K562 (cell line): ENCODE results near the gene TRMT44. TPM values are rescaled to one million over a fixed set of nuclear protein-coding genes. Genes with fewer than 3 reads are reported as not detected.

Experiments used
- ATAC-seq: fragments of 200-7000 bp; cut with Tn5 transposase; 3 replicates; pipeline ENCODE4 v1.9.1; 2020; ENCODE audit warnings: moderate library complexity
- BruUV-seq: library from RNA; stranded (reverse); fragments of 400-500 nt; replicated peaks from 2 replicates; lab custom pipeline; 2021; lab: Mats Ljungman, UMichigan
- CTCF ChIA-PET: fragments of 300-600 bp; formaldehyde crosslinking; extraction: SDS; loops from one replicate; lab custom pipeline; 2021; ENCODE audit warnings: low intra/inter-chr PET ratio; lab: Yijun Ruan, JAX
- POLR2A ChIA-PET: fragments of 300-600, 350-650 bp; sonication (Branson Sonifier 250); formaldehyde crosslinking; extraction: SDS; loops from one replicate; lab custom pipeline; 2021; ENCODE audit warnings: antibody characterized with exemption, inconsistent platforms; lab: Yijun Ruan, JAX
- DNase-seq, 4 experiments: peaks; one replicate each; pipeline versions ENCODE4 v3.0.0 to v3.0.0-alpha.2; 2011 to 2018; ENCODE audit warnings: low spot score in 3 of 4, mixed read lengths in 3 of 4; ENCODE audit errors: extremely low read depth in 1 of 4
- FAIRE-seq: peaks from 2 replicates; lab custom pipeline; 2011; peaks lifted over from hg19 to GRCh38; lab: Jason Lieb, UNC
- H2AFZ ChIP-seq: 2 replicates; pipeline ENCODE4 v1.6.0; 2011; ENCODE audit warnings: low read depth, low read length, control low read depth, inconsistent platforms
- H3K27ac ChIP-seq: fragments of 200-600 bp; 3 replicates; pipeline ENCODE4 v1.8.0; 2011; ENCODE audit warnings: low read depth, mild to moderate bottlenecking, control low read depth, inconsistent platforms, low read length, moderate library complexity, mixed read lengths; ENCODE audit errors: extremely low read depth
- H3K27me3 ChIP-seq, 2 experiments: fragments of 300-600 bp in 1 of 2; 2 replicates in 1 of 2; 3 replicates in 1 of 2; pipeline versions ENCODE4 v1.6.0 to v1.8.0; 2011; ENCODE audit warnings: inconsistent platforms in 2 of 2, low read length in 2 of 2, mild to moderate bottlenecking in 1 of 2, mixed read lengths in 1 of 2, moderate library complexity in 1 of 2; ENCODE audit not compliant: control insufficient read depth in 2 of 2, insufficient read depth in 2 of 2
- H3K36me3 ChIP-seq: fragments of 300-600 bp; 3 replicates; pipeline ENCODE4 v1.8.0; 2011; ENCODE audit warnings: mild to moderate bottlenecking, low read length, inconsistent platforms; ENCODE audit not compliant: control insufficient read depth, insufficient read depth
- H3K4me1 ChIP-seq, 2 experiments: fragments of 200-600 bp in 1 of 2; replicated peaks in 1 of 2; 2 replicates in 1 of 2; 3 replicates in 1 of 2; pipeline versions ENCODE4 v1.5.1 to v1.8.0; 2011; ENCODE audit warnings: inconsistent platforms in 2 of 2, low read length in 2 of 2, mild to moderate bottlenecking in 1 of 2, mixed read lengths in 1 of 2, moderate library complexity in 1 of 2; ENCODE audit not compliant: control insufficient read depth in 2 of 2, insufficient read depth in 2 of 2
- H3K4me2 ChIP-seq: 2 replicates; pipeline ENCODE4 v1.6.1; 2011; ENCODE audit warnings: low read length, control low read depth, inconsistent platforms, mixed read lengths; ENCODE audit not compliant: insufficient read depth
- H3K4me3 ChIP-seq: fragments of 200-600 bp; sonication (generic), shearing (Covaris generic); 2 replicates; pipeline ENCODE4 v1.5.1; 2016; ENCODE audit warnings: control low read depth, inconsistent platforms
- H3K79me2 ChIP-seq: fragments of 200-600 bp; 3 replicates; pipeline ENCODE4 v1.8.0; 2011; ENCODE audit warnings: low read length, inconsistent platforms; ENCODE audit not compliant: control insufficient read depth, insufficient read depth
- H3K9ac ChIP-seq, 2 experiments: 2 replicates each; pipeline versions ENCODE4 v1.6.0 to v1.6.1; 2011; ENCODE audit warnings: low read depth in 2 of 2, low read length in 2 of 2, control low read depth in 1 of 2, inconsistent platforms in 1 of 2, mild to moderate bottlenecking in 1 of 2, mixed read lengths in 1 of 2; ENCODE audit not compliant: insufficient read depth in 1 of 2
- H3K9me1 ChIP-seq: one replicate; pipeline ENCODE4 v1.6.0; 2011; ENCODE audit warnings: inconsistent platforms, mild to moderate bottlenecking, low read length, moderate library complexity; ENCODE audit not compliant: control insufficient read depth, insufficient read depth
- H3K9me3 ChIP-seq: replicated peaks from 2 replicates; pipeline ENCODE4 v1.5.1; 2011; ENCODE audit warnings: low read depth, low read length, inconsistent platforms; ENCODE audit not compliant: control insufficient read depth, insufficient read depth
- H4K20me1 ChIP-seq: replicated peaks from 2 replicates; pipeline ENCODE4 v1.6.1; 2011; ENCODE audit warnings: low read length, inconsistent platforms, mixed read lengths; ENCODE audit not compliant: control insufficient read depth, insufficient read depth
- CXXC5 ChIP-seq: fragments of 250-450 bp; sonication (Bioruptor Pico); IDR thresholded peaks from 2 replicates; pipeline ENCODE4 v1.8.0; 2022; ENCODE audit warnings: inconsistent platforms, mild to moderate bottlenecking, moderate library complexity
- HDAC2 ChIP-seq: fragments of 450-650 bp; IDR thresholded peaks from 2 replicates; pipeline ENCODE4 v1.6.1; 2016; ENCODE audit warnings: mild to moderate bottlenecking
- KAT7 ChIP-seq: sonication (generic); formaldehyde crosslinking; IDR thresholded peaks from 2 replicates; pipeline ENCODE4 v1.8.0; 2022; ENCODE audit warnings: missing genetic modification reagents, mild to moderate bottlenecking, borderline replicate concordance
- KDM1A ChIP-seq, 2 experiments: fragments of 450-650 bp; IDR thresholded peaks; 2 replicates each; pipeline ENCODE4 v1.6.1; 2016; ENCODE audit warnings: mild to moderate bottlenecking in 2 of 2
- NFRKB ChIP-seq: fragments of 450-650 bp; IDR thresholded peaks from 2 replicates; pipeline ENCODE4 v1.6.1; 2016; ENCODE audit warnings: low read depth
- RCOR1 ChIP-seq, 2 experiments: IDR thresholded peaks; 2 replicates each; pipeline ENCODE4 v1.6.1; 2012; ENCODE audit warnings: low read depth in 2 of 2, low read length in 2 of 2, borderline replicate concordance in 1 of 2, improper control_type of control experiment in 1 of 2
- ZFP36 ChIP-seq: fragments of 150-350 bp; IDR thresholded peaks from 2 replicates; pipeline ENCODE4 v1.6.1; 2018; ENCODE audit warnings: low read length, low read depth; ENCODE audit not compliant: partially characterized antibody
- WGBS: fragments of 100-300 bp; shearing (Covaris generic); methylation state at CpG from one replicate; pipeline ENCODE4 v1.1.6; 2016; ENCODE audit warnings: low coverage, mixed read lengths; ENCODE audit not compliant: insufficient coverage; ENCODE audit errors: missing lambda C conversion rate; 5-methylcytosine and 5-hydroxymethylcytosine counted together
- in situ Hi-C: fragments of 300-500 bp; cut with MboI; formaldehyde crosslinking; loops from 4 replicates; pipeline ENCODE4 v1.15.0; 2018; ENCODE audit warnings: inconsistent platforms, mixed read lengths
- intact Hi-C: fragments of 100-400 bp; cut with micrococcal nuclease; formaldehyde crosslinking; loops from 2 replicates; pipeline ENCODE4 v1.14.2; 2022
- polyA plus RNA-seq, 8 experiments: library from polyadenylated mRNA; depleted of rRNA in 4 of 8; stranded (reverse) in 5 of 8; unstranded in 3 of 8; fragments of >200 nt; fragmentation: Nextera tagmentation in 2 of 8; fragmentation: Illumina TruSeq in 1 of 8; extraction: Ambion mirVana in 2 of 8; extraction: Trizol in 1 of 8; gene quantifications; 2 replicates each; pipeline versions ENCODE4 v1.2.1 to v1.2.3, GENCODE V29; 2011 to 2014; ENCODE audit warnings: inconsistent platforms in 1 of 8, missing spikeins in 1 of 8
- total RNA-seq, 7 experiments: library from RNA; depleted of rRNA in 6 of 7; stranded (reverse); fragments of >200 nt in 6 of 7; fragmentation: Illumina TruSeq in 2 of 7; extraction: Trizol in 2 of 7; gene quantifications; 2 replicates each; pipeline versions ENCODE4 v1.2.1 to v1.2.3, GENCODE V29; 2011 to 2021; ENCODE audit warnings: low replicate concordance in 1 of 7
- TF ChIP-seq, protein P1 (sequence below): fragments of 200-800 bp; sonication (Bioruptor generic); IDR thresholded peaks from 2 replicates; pipeline ENCODE4 v1.6.1; 2017; ENCODE audit warnings: missing genetic modification characterization, missing compliant biosample characterization

TRMT44 gene
- total and polyA plus RNA-seq, 9 of the 15 experiments (the other 6 are each of a cell fraction or from before 2014, with no cell fraction given) = 1.2 to 18.6 (median 10.0) TPM

DNA sequence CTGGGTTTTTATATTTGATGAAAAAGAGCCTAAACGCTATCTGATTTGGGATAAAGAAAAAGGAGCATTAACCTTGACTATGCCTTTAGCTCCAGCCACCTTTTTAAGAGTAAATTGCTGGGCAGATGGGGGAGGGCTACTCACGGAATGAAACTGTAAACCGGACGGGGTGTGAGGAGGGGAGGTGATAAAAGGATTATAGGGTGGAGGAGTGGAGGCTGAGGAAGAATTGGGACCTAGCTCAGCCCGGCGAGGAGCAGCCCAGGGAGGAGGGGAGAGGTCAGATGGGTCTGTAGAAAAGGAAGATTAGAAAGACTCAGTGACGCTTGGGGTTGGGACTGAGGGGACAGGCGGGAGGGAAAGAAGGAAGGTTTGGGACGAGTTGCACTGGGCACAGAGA lies 46.1 kb downstream of the TRMT44 start (continued):
- TF ChIP-seq, protein P1, sequence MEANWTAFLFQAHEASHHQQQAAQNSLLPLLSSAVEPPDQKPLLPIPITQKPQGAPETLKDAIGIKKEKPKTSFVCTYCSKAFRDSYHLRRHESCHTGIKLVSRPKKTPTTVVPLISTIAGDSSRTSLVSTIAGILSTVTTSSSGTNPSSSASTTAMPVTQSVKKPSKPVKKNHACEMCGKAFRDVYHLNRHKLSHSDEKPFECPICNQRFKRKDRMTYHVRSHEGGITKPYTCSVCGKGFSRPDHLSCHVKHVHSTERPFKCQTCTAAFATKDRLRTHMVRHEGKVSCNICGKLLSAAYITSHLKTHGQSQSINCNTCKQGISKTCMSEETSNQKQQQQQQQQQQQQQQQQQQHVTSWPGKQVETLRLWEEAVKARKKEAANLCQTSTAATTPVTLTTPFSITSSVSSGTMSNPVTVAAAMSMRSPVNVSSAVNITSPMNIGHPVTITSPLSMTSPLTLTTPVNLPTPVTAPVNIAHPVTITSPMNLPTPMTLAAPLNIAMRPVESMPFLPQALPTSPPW (CRISPR knock-in tag) = peak; percentile 28; the same call in 1 of the 2 replicates
- TF ChIP-seq RCOR1 (IDR thresholded peaks at IDR 0.05; ENCODE audit: borderline replicate concordance in 1 of 2, low read depth in 2 of 2, low read length in 2 of 2) (peak in 1 of 2 experiments; percentile 48; a peak in 1 of 4 replicates), CXXC5 (CRISPR knock-in tag) (peak; percentile 57), HDAC2 (peak; percentile 66; the same call in 1 of the 2 replicates), KDM1A (IDR thresholded peaks at IDR 0.05) (peak in 1 of 2 experiments; percentile 63; a peak in 1 of 4 replicates)

DNA sequence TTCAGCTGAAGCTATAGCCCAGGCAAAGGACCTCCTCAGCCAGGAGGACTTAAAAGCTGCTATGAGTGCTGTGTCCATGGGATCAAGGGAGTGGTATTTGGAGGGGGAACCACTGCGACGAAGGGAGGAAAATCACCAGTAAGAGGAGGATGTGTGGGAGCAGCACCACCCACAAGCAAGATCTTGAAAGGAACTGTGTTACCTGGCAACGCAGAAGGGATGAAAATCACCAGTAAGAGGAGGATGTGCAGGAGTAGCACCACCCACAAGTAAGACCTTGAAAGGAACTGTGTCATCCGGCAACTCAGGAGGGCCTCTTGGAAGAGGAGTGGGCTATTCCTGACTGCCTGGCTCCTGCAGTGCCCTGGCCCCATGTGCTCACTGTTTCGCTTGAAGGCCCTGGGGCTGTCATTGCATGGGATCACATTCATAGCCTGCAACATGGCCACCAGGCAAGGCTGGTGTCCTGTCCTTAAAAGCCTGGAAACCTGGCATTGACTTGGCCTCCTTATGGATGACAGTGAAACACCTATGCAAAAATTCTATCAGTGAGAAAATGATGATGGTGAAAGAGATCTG lies 48.3 kb downstream of the TRMT44 start:
- H3K4me2 ChIP-seq = no peak overlapping the region
- DNase-seq (no peak), ATAC-seq (no peak; the same call in 2 of the 3 replicates), FAIRE-seq (no peak)
- no peaks in the 10 kb centered on the region for H3K9me3 ChIP-seq
- no peaks in the 10 kb centered on the region; a peak in 1 of 5 replicates for H3K4me1 ChIP-seq
- H3K27me3 ChIP-seq = no peaks in the 10 kb centered on the region
- intact Hi-C loops = no loop called here
- H3K79me2 ChIP-seq = no peaks in the 10 kb centered on the region
- WGBS = 84% methylated on average over 5 of the region's 5 CpGs
- no peak overlapping the region for H2AFZ ChIP-seq
- POLR2A ChIA-PET = no interaction called here
- no peak overlapping the region for H3K27ac ChIP-seq
- CTCF ChIA-PET = no interaction called here
- H3K4me3 ChIP-seq = no peak overlapping the region
- no peaks in the 10 kb centered on the region for H4K20me1 ChIP-seq
- in situ Hi-C loops = no loop called here
- H3K9ac ChIP-seq = no peak overlapping the region
- BruUV-seq = no TSS peak
- no peaks in the 10 kb centered on the region for H3K9me1 ChIP-seq
- H3K36me3 ChIP-seq = no peaks in the 10 kb centered on the region
- peak; percentile 36 for TF ChIP-seq ZFP36
- no peak for TF ChIP-seq NFRKB
- TF ChIP-seq KAT7 (CRISPR knock-in tag) = no peak
